H1 (cell line): ENCODE results near the gene YARS1. TPM values are rescaled to one million over a fixed set of nuclear protein-coding genes. Genes with fewer than 3 reads are reported as not detected.

Experiments used
- CTCF ChIA-PET: fragments of 300-600 bp; sonication (Branson Sonifier 250); formaldehyde crosslinking; loops from one replicate; lab custom pipeline; 2021; ENCODE audit not compliant: partially characterized antibody; lab: Charles Lee
- POLR2A ChIA-PET: fragments of 300-600 bp; sonication (Branson Sonifier 250); formaldehyde crosslinking; loops from one replicate; lab custom pipeline; 2021; ENCODE audit warnings: inconsistent platforms; ENCODE audit not compliant: partially characterized antibody; lab: Charles Lee
- DNase-seq, 2 experiments: peaks; one replicate each; pipeline versions ENCODE4 v3.0.0 to v3.0.0-alpha.2; 2010 to 2022; ENCODE audit warnings: low spot score in 2 of 2, low read depth in 1 of 2, mixed read lengths in 1 of 2
- FAIRE-seq: peaks from 2 replicates; lab custom pipeline; 2011; peaks lifted over from hg19 to GRCh38; lab: Jason Lieb, UNC
- H2AFZ ChIP-seq: 2 replicates; pipeline ENCODE4 v1.8.1; 2012; ENCODE audit warnings: low read length, inconsistent platforms
- H2AK5ac ChIP-seq: 2 replicates; pipeline ENCODE4 v1.6.1; 2013; ENCODE audit warnings: low read depth, low read length
- H2BK120ac ChIP-seq: replicated peaks from 2 replicates; pipeline ENCODE3; 2013; ENCODE audit warnings: low read depth, low read length, inconsistent platforms
- H2BK12ac ChIP-seq: 2 replicates; pipeline ENCODE4 v1.6.1; 2013; ENCODE audit warnings: low read depth, low read length
- H2BK15ac ChIP-seq: 2 replicates; pipeline ENCODE4 v1.6.1; 2013; ENCODE audit warnings: low read length
- H2BK20ac ChIP-seq: 2 replicates; pipeline ENCODE4 v1.6.1; 2013; ENCODE audit warnings: low read length
- H2BK5ac ChIP-seq: 2 replicates; pipeline ENCODE4 v1.6.1; 2013; ENCODE audit warnings: low read depth, low read length
- H3K14ac ChIP-seq: 2 replicates; pipeline ENCODE4 v1.6.1; 2013; ENCODE audit warnings: inconsistent platforms; ENCODE audit not compliant: insufficient read length
- H3K18ac ChIP-seq: 2 replicates; pipeline ENCODE4 v1.6.1; 2013; ENCODE audit warnings: low read length; ENCODE audit errors: extremely low read depth
- H3K23ac ChIP-seq: 2 replicates; pipeline ENCODE4 v1.6.1; 2013; ENCODE audit warnings: inconsistent platforms; ENCODE audit not compliant: insufficient read length
- H3K23me2 ChIP-seq: 2 replicates; pipeline ENCODE4 v1.6.1; 2013; ENCODE audit warnings: low read depth, low read length
- H3K27ac ChIP-seq: 2 replicates; pipeline ENCODE4 v1.6.1; 2011; ENCODE audit warnings: low read depth, low read length, inconsistent platforms
- H3K27me3 ChIP-seq, 4 experiments: replicated peaks in 1 of 4; 1 replicate in 1 of 4; 2 replicates in 3 of 4; pipeline versions ENCODE4 v1.6.1 to v1.8.1; 2011 to 2013; ENCODE audit warnings: low read length in 3 of 4, mild to moderate bottlenecking in 3 of 4, inconsistent platforms in 2 of 4, mixed read lengths in 2 of 4, moderate library complexity in 1 of 4; ENCODE audit not compliant: control insufficient read depth in 3 of 4, insufficient read depth in 3 of 4; ENCODE audit errors: extremely low read depth in 1 of 4
- H3K36me3 ChIP-seq, 4 experiments: 2 replicates each; pipeline versions ENCODE4 v1.6.1 to v1.8.1; 2011 to 2013; ENCODE audit warnings: mild to moderate bottlenecking in 4 of 4, low read length in 3 of 4, moderate library complexity in 2 of 4, control low read depth in 1 of 4, inconsistent platforms in 1 of 4; ENCODE audit not compliant: insufficient read depth in 4 of 4, control insufficient read depth in 2 of 4
- H3K4ac ChIP-seq: replicated peaks from 2 replicates; pipeline ENCODE3; 2013; ENCODE audit warnings: low read length, low read depth, mixed read lengths, inconsistent platforms; ENCODE audit not compliant: insufficient read length
- H3K4me1 ChIP-seq, 4 experiments: replicated peaks in 1 of 4; 1 replicate in 1 of 4; 2 replicates in 3 of 4; pipeline versions ENCODE4 v1.6.1 to v1.8.1; 2011 to 2013; ENCODE audit warnings: low read length in 3 of 4, inconsistent platforms in 2 of 4, mixed read lengths in 1 of 4; ENCODE audit not compliant: insufficient read depth in 4 of 4, control insufficient read depth in 3 of 4
- H3K4me2 ChIP-seq, 2 experiments: 2 replicates each; pipeline versions ENCODE4 v1.6.1 to v1.8.1; 2011 to 2013; ENCODE audit warnings: low read depth in 2 of 2, low read length in 2 of 2, control low read depth in 1 of 2, inconsistent platforms in 1 of 2, mild to moderate bottlenecking in 1 of 2; ENCODE audit not compliant: insufficient read depth in 1 of 2
- H3K4me3 ChIP-seq, 4 experiments: fragments of 200-600, 300-600 bp in 1 of 4; sonication (generic), shearing (Covaris generic), sonication (Bioruptor Twin) in 1 of 4; 2 replicates each; pipeline versions ENCODE4 v1.5.1 to v1.8.1; 2011 to 2016; ENCODE audit warnings: low read length in 4 of 4, low read depth in 3 of 4, control low read depth in 2 of 4, inconsistent platforms in 2 of 4, mild to moderate bottlenecking in 2 of 4, mixed read lengths in 1 of 4, moderate library complexity in 1 of 4; ENCODE audit not compliant: insufficient read depth in 2 of 4; ENCODE audit errors: extremely low read depth in 1 of 4
- H3K56ac ChIP-seq: replicated peaks from 2 replicates; pipeline ENCODE3; 2013; ENCODE audit warnings: low read depth, mild to moderate bottlenecking, mixed read lengths, low read length, inconsistent platforms; ENCODE audit not compliant: insufficient read length
- H3K79me1 ChIP-seq: 2 replicates; pipeline ENCODE4 v1.6.1; 2013; ENCODE audit warnings: low read depth, low read length, control low read depth
- H3K79me2 ChIP-seq, 2 experiments: 2 replicates each; pipeline versions ENCODE4 v1.6.1 to v1.8.1; 2012 to 2013; ENCODE audit warnings: low read length in 2 of 2, mild to moderate bottlenecking in 2 of 2, inconsistent platforms in 1 of 2; ENCODE audit not compliant: insufficient read depth in 2 of 2, control insufficient read depth in 1 of 2
- H3K9ac ChIP-seq, 4 experiments: replicated peaks in 1 of 4; 1 replicate in 1 of 4; 2 replicates in 3 of 4; pipeline versions ENCODE4 v1.6.1 to v1.8.1; 2011 to 2013; ENCODE audit warnings: low read depth in 3 of 4, low read length in 3 of 4, control low read depth in 2 of 4, mild to moderate bottlenecking in 2 of 4, moderate library complexity in 2 of 4, inconsistent platforms in 1 of 4; ENCODE audit errors: extremely low read depth in 1 of 4
- H3K9me3 ChIP-seq, 2 experiments: 2 replicates each; pipeline versions ENCODE4 v1.6.1 to v1.8.1; 2012 to 2013; ENCODE audit warnings: mild to moderate bottlenecking in 2 of 2, moderate library complexity in 2 of 2, control low read depth in 1 of 2, inconsistent platforms in 1 of 2, low read depth in 1 of 2, low read length in 1 of 2, mixed read lengths in 1 of 2; ENCODE audit not compliant: insufficient read depth in 2 of 2
- H4K20me1 ChIP-seq, 2 experiments: replicated peaks in 1 of 2; 2 replicates each; pipeline versions ENCODE3 to v1.8.1; 2011 to 2013; ENCODE audit warnings: inconsistent platforms in 2 of 2, low read length in 2 of 2, mild to moderate bottlenecking in 1 of 2; ENCODE audit not compliant: insufficient read depth in 2 of 2, control insufficient read depth in 1 of 2
- H4K5ac ChIP-seq: 2 replicates; pipeline ENCODE4 v1.6.1; 2013; ENCODE audit warnings: low read length, low read depth, mixed read lengths, inconsistent platforms; ENCODE audit not compliant: insufficient read length
- H4K8ac ChIP-seq: 2 replicates; pipeline ENCODE4 v1.8.0; 2013; ENCODE audit warnings: mild to moderate bottlenecking, moderate library complexity, low read length, inconsistent platforms; ENCODE audit not compliant: insufficient read depth; ENCODE audit errors: extremely low read depth
- H4K91ac ChIP-seq: replicated peaks from 2 replicates; pipeline ENCODE3; 2013; ENCODE audit warnings: low read length, mixed read lengths, inconsistent platforms; ENCODE audit not compliant: insufficient read length
- CTBP2 ChIP-seq: IDR thresholded peaks from 2 replicates; pipeline ENCODE4 v1.7.0; 2011; ENCODE audit warnings: borderline replicate concordance, mild to moderate bottlenecking, moderate library complexity, mixed read lengths, low read length; ENCODE audit not compliant: insufficient read depth, insufficient read length
- CTCF ChIP-seq, 3 experiments: IDR thresholded peaks; 1 replicate in 2 of 3; 2 replicates in 1 of 3; pipeline versions ENCODE4 v1.5.1 to v1.6.1; 2011; ENCODE audit warnings: low read length in 3 of 3, mild to moderate bottlenecking in 3 of 3, inconsistent platforms in 2 of 3, low read depth in 1 of 3, moderate library complexity in 1 of 3; ENCODE audit not compliant: insufficient read depth in 1 of 3; ENCODE audit errors: control extremely low read depth in 1 of 3
- HDAC6 ChIP-seq: IDR thresholded peaks from one replicate; pipeline ENCODE4 v1.7.1; 2012; ENCODE audit warnings: low read depth, mild to moderate bottlenecking, inconsistent platforms, low read length, moderate library complexity
- MAX ChIP-seq: IDR thresholded peaks from 2 replicates; pipeline ENCODE4 v1.6.1; 2012; ENCODE audit warnings: inconsistent platforms
- POLR2AphosphoS5 ChIP-seq: IDR thresholded peaks from 2 replicates; pipeline ENCODE4 v1.6.1; 2011; ENCODE audit warnings: low read depth, low read length
- RBBP5 ChIP-seq: IDR thresholded peaks from 2 replicates; pipeline ENCODE4 v1.7.1; 2012; ENCODE audit warnings: low read depth, mild to moderate bottlenecking, inconsistent platforms, low read length, moderate library complexity, borderline replicate concordance
- RFX5 ChIP-seq: IDR thresholded peaks from 2 replicates; pipeline ENCODE4 v1.6.1; 2011; ENCODE audit warnings: low read depth, low read length, improper control_type of control experiment, borderline replicate concordance
- SP2 ChIP-seq: IDR thresholded peaks from 2 replicates; pipeline ENCODE4 v1.6.1; 2012; ENCODE audit warnings: mild to moderate bottlenecking, low read length, inconsistent platforms
- USF2 ChIP-seq: IDR thresholded peaks from 2 replicates; pipeline ENCODE4 v1.6.1; 2011; ENCODE audit warnings: low read length, improper control_type of control experiment
- YY1 ChIP-seq: IDR thresholded peaks from 2 replicates; pipeline ENCODE4 v1.6.1; 2011; ENCODE audit warnings: low read depth, mild to moderate bottlenecking, low read length
- WGBS, 2 experiments: shearing (Covaris generic) in 1 of 2; methylation state at CpG; one replicate each; pipeline versions ENCODE4 v1.1.6 to v1.1.7; 2013 to 2015; ENCODE audit warnings: low lambda C conversion rate in 2 of 2, mixed read lengths in 2 of 2, inconsistent platforms in 1 of 2, low coverage in 1 of 2, missing lambda C conversion rate in 1 of 2; ENCODE audit not compliant: insufficient replicate concordance in 2 of 2, insufficient coverage in 1 of 2, insufficient read length in 1 of 2; ENCODE audit errors: extremely low coverage in 1 of 2, missing lambda C conversion rate in 1 of 2; 5-methylcytosine and 5-hydroxymethylcytosine counted together
- polyA plus RNA-seq, 7 experiments: library from polyadenylated mRNA; depleted of rRNA in 3 of 7; stranded (reverse) in 5 of 7; unstranded in 2 of 7; fragments of >200 nt in 5 of 7; fragments of 200-250 nt in 2 of 7; gene quantifications; 1 replicate in 5 of 7; 2 replicates in 1 of 7; 4 replicates in 1 of 7; pipeline versions ENCODE4 v1.2.1 to v1.2.3, GENCODE V29; 2011 to 2013; ENCODE audit warnings: missing spikeins in 2 of 7, mixed read lengths in 2 of 7
- total RNA-seq: library from RNA; stranded (reverse); fragmentation: NEBNext Ultra II Directional; extraction: Animal tissue kit (Norgen Biotek cat#: 25700); gene quantifications from 2 replicates; pipeline ENCODE4 v1.2.1, GENCODE V29; 2021

YARS1 gene
- total and polyA plus RNA-seq, 2 of the 8 experiments (the other 6 are each of a cell fraction or from before 2014, with no cell fraction given) = 47.1 to 226 TPM

- CTCF ChIA-PET = interaction anchor here (0.6 to 4.9 kb wide), 8 partner anchors 8 to 262 kb away, joined by 3 to 32 read pairs (median 4); no protein-coding TSS in a partner anchor
- TF ChIP-seq MAX = no peak
- TF ChIP-seq CTBP2 = no peak
- no peak for TF ChIP-seq YY1
- no peak for TF ChIP-seq USF2
- no peak for TF ChIP-seq RFX5
- TF ChIP-seq CTCF (IDR thresholded peaks at IDR 0.05; ENCODE audit: control extremely low read depth in 1 of 3, insufficient read depth in 1 of 3, low read depth in 1 of 3, low read length in 3 of 3) = no peak
- TF ChIP-seq SP2 = no peak
- TF ChIP-seq POLR2AphosphoS5 = no peak
- no peak for TF ChIP-seq HDAC6
- TF ChIP-seq RBBP5 = no peak
Observed at GRCh38 chr1:32783851-32784250, 33.3 kb downstream of the YARS1 start.

More at GRCh38 chr1:32783851-32784250, 33.3 kb downstream of the YARS1 start:
- H3K18ac ChIP-seq = no peak overlapping the region
- H3K23me2 ChIP-seq = no peaks in the 10 kb centered on the region
- no peak overlapping the region for H3K4me3 ChIP-seq
- no peak overlapping the region for H3K9ac ChIP-seq
- no peak overlapping the region for H3K27ac ChIP-seq
- no peaks in the 10 kb centered on the region for H3K4me1 ChIP-seq
- WGBS, 2 experiments = 92% methylated on average over 5 of the region's 5 CpGs; no CpG with 5 or more reads in 1 of the 2 experiments
- no peak overlapping the region for H3K4ac ChIP-seq
- H4K5ac ChIP-seq = no peak overlapping the region
- POLR2A ChIA-PET = interaction anchor here (0.6 to 4.2 kb wide), 9 partner anchors 10 to 250 kb away, joined by 3 to 40 read pairs (median 3); no protein-coding TSS in a partner anchor
- H4K8ac ChIP-seq = no peak overlapping the region
- no peak overlapping the region for H2BK20ac ChIP-seq
- H2BK15ac ChIP-seq = no peak overlapping the region
- no peaks in the 10 kb centered on the region for H3K27me3 ChIP-seq
- H2BK5ac ChIP-seq = no peak overlapping the region
- no peak overlapping the region for H2BK120ac ChIP-seq
- no peaks in the 10 kb centered on the region for H3K79me2 ChIP-seq
- H2AFZ ChIP-seq = no peak overlapping the region
- H4K91ac ChIP-seq = no peak overlapping the region
- H3K79me1 ChIP-seq = no peaks in the 10 kb centered on the region; the same call in 1 of the 2 replicates
- no peak overlapping the region for H2AK5ac ChIP-seq
- H3K56ac ChIP-seq = no peak overlapping the region
- no peak overlapping the region for H3K4me2 ChIP-seq
- peaks cover 4 to 11% of the 10 kb centered on the region in 2 experiments for H4K20me1 ChIP-seq
- no peak overlapping the region for H2BK12ac ChIP-seq
- no peak overlapping the region for H3K14ac ChIP-seq
- DNase-seq (no peak), FAIRE-seq (no peak)
- H3K9me3 ChIP-seq = no peaks in the 10 kb centered on the region
- no peak overlapping the region for H3K23ac ChIP-seq
- H3K36me3 ChIP-seq = peaks cover 51 to 93% (median 75%) of the 10 kb centered on the region in 4 experiments
